Kidney (tissue), 14 donors: ENCODE results near the gene SLC38A8. TPM values are rescaled to one million over a fixed set of nuclear protein-coding genes. Genes with fewer than 3 reads are reported as not detected.

Experiments used
- DNase-seq, 5 donors: peaks; one replicate each; pipeline ENCODE4 v3.0.0-alpha.2; 2013 to 2020
- FAIRE-seq: peaks from 2 replicates; lab custom pipeline; 2012; peaks lifted over from hg19 to GRCh38; lab: Jason Lieb, UNC
- H3K27ac ChIP-seq, 2 donors: one replicate each; pipeline ENCODE4 v1.7.0; 2013; ENCODE audit warnings: low read depth in 2 of 2, low read length in 2 of 2, inconsistent platforms in 1 of 2
- H3K27me3 ChIP-seq: one replicate; pipeline ENCODE4 v1.7.1; 2013; ENCODE audit warnings: low read length, inconsistent platforms; ENCODE audit not compliant: control insufficient read depth, insufficient read depth
- H3K36me3 ChIP-seq, 3 donors: one replicate each; pipeline versions ENCODE4 v1.7.0 to v1.7.1; 2013; ENCODE audit warnings: low read length in 3 of 3, control low read depth in 1 of 3, inconsistent platforms in 1 of 3; ENCODE audit not compliant: insufficient read depth in 3 of 3, control insufficient read depth in 2 of 3
- H3K4me1 ChIP-seq, 3 donors: one replicate each; pipeline versions ENCODE4 v1.7.0 to v1.7.1; 2013; ENCODE audit warnings: low read length in 3 of 3, inconsistent platforms in 1 of 3, low read depth in 1 of 3; ENCODE audit not compliant: control insufficient read depth in 2 of 3, insufficient read depth in 2 of 3
- H3K4me3 ChIP-seq, 3 donors: one replicate each; pipeline versions ENCODE4 v1.7.0 to v1.8.1; 2013; ENCODE audit warnings: low read length in 3 of 3, control low read depth in 1 of 3, inconsistent platforms in 1 of 3
- H3K9ac ChIP-seq, 3 donors: one replicate each; pipeline versions ENCODE4 v1.7.0 to v1.7.1; 2013; ENCODE audit warnings: low read length in 3 of 3, control low read depth in 1 of 3, inconsistent platforms in 1 of 3
- H3K9me3 ChIP-seq, 3 donors: one replicate each; pipeline versions ENCODE4 v1.7.0 to v1.7.1; 2013; ENCODE audit warnings: low read length in 3 of 3, control low read depth in 1 of 3, inconsistent platforms in 1 of 3; ENCODE audit not compliant: control insufficient read depth in 2 of 3, insufficient read depth in 1 of 3
- CTCF ChIP-seq: IDR thresholded peaks from 3 replicates; pipeline ENCODE4 v1.5.1; 2012; ENCODE audit warnings: mild to moderate bottlenecking, moderate library complexity, borderline replicate concordance; ENCODE audit not compliant: insufficient read depth; ENCODE audit errors: extremely low read depth
- intact Hi-C: fragments of 100-400 bp; cut with DNase I; formaldehyde crosslinking; loops from one replicate; pipeline ENCODE4 v1.11.1; 2022
- polyA plus RNA-seq: library from polyadenylated mRNA; stranded (reverse); fragments of 350-450 nt; fragmentation: Illumina TruSeq; extraction: RNeasy Lipid Tissue Mini Kit (QIAGEN cat#74804); gene quantifications from one replicate; pipeline ENCODE4 v1.2.3, GENCODE V29; 2014; ENCODE audit warnings: low read depth, low replicate concordance; ENCODE audit not compliant: insufficient read depth
- total RNA-seq: library from RNA; stranded (reverse); fragmentation: NEBNext Ultra II Directional; extraction: Animal tissue kit (Norgen Biotek cat#: 25700); gene quantifications from one replicate; pipeline ENCODE4 v1.2.1, GENCODE V29; 2021
- donor health status: control.
- donor health status: control.
- donor health status: control.
- donor health status: control.
- donor health status: control.
- donor health status: DM: yes; HTN: yes; CAD: no.
- donor health status: Normal renal cell carcinoma (clear cell type).

SLC38A8 gene
- total and polyA plus RNA-seq, 2 donors from 2014 or later, result 0.30 TPM; not detected in 1

- Histone ChIP-seq H3K27ac (no peak overlapping the region), H3K27me3 (no peaks in the 10 kb centered on the region), H3K9ac (no peak overlapping the region), H3K4me1 (no peaks in the 10 kb centered on the region), H3K4me3 (no peak overlapping the region), H3K36me3 (peaks cover 0 to 27% (median 16%) of the 10 kb centered on the region in 3 donors), H3K9me3 (no peaks in the 10 kb centered on the region)
- intact Hi-C loops, result loop anchor here (10.0 kb wide), 1 partner anchor 93 kb away; no protein-coding TSS in a partner anchor
- FAIRE-seq (no peak), DNase-seq (no peak)
- no peak for TF ChIP-seq CTCF
These were observed 81.0 kb downstream of the SLC38A8 start for GRCh38 chr16:83961591-83961990.

- Histone ChIP-seq H3K27ac (no peak overlapping the region), H3K9me3 (no peaks in the 10 kb centered on the region), H3K4me3 (no peak overlapping the region), H3K36me3 (peaks cover 0 to 27% (median 16%) of the 10 kb centered on the region in 3 donors), H3K4me1 (no peaks in the 10 kb centered on the region), H3K27me3 (no peaks in the 10 kb centered on the region), H3K9ac (no peak overlapping the region)
- DNase-seq, result no peak
- FAIRE-seq, result no peak
- TF ChIP-seq CTCF, result no peak
- intact Hi-C loops, result loop anchor here (10.0 kb wide), 1 partner anchor 94 kb away; no protein-coding TSS in a partner anchor
These were observed 81.9 kb downstream of the SLC38A8 start for GRCh38 chr16:83960521-83961249.

Other genes with a start within 250 kb of the SLC38A8 start
- gene HSBP1, start 234.8 kb downstream of the SLC38A8 start, total RNA-seq, result 110 TPM
- 192 TPM for gene HSBP1, start 234.8 kb downstream of the SLC38A8 start, polyA plus RNA-seq
- 8.8 TPM for gene MLYCD, start 143.7 kb downstream of the SLC38A8 start, total RNA-seq
- gene MLYCD, start 143.7 kb downstream of the SLC38A8 start, polyA plus RNA-seq, result 9.1 TPM
- gene OSGIN1, start 89.6 kb downstream of the SLC38A8 start, total RNA-seq, result 6.3 TPM
- gene OSGIN1, start 89.6 kb downstream of the SLC38A8 start, polyA plus RNA-seq, result 14.5 TPM
- gene NECAB2, start 74.6 kb downstream of the SLC38A8 start, total RNA-seq, result 0.82 TPM
- 47.0 TPM for gene NECAB2, start 74.6 kb downstream of the SLC38A8 start, polyA plus RNA-seq
- 91.7 TPM for gene MBTPS1, start 74.1 kb upstream of the SLC38A8 start, total RNA-seq
- 45.5 TPM for gene MBTPS1, start 74.1 kb upstream of the SLC38A8 start, polyA plus RNA-seq
- 13.3 TPM for gene HSDL1, start 102.4 kb upstream of the SLC38A8 start, total RNA-seq
- 12.1 TPM for gene HSDL1, start 102.4 kb upstream of the SLC38A8 start, polyA plus RNA-seq
- gene DNAAF1, start 102.5 kb upstream of the SLC38A8 start, total RNA-seq, result 4.8 TPM
- gene DNAAF1, start 102.5 kb upstream of the SLC38A8 start, polyA plus RNA-seq, result 2.4 TPM
- gene TAF1C, start 144.3 kb upstream of the SLC38A8 start, total RNA-seq, result 64.7 TPM
- 24.7 TPM for gene TAF1C, start 144.3 kb upstream of the SLC38A8 start, polyA plus RNA-seq
- 0.72 TPM for gene ADAD2, start 148.4 kb upstream of the SLC38A8 start, total RNA-seq
- gene ADAD2, start 148.4 kb upstream of the SLC38A8 start, polyA plus RNA-seq, result 0.80 TPM
- not detected for gene KCNG4, start 197.2 kb upstream of the SLC38A8 start, total RNA-seq
- not detected for gene KCNG4, start 197.2 kb upstream of the SLC38A8 start, polyA plus RNA-seq